ENCODE data around the gene SLCO4A1.

SLCO4A1 gene

GRCh38 chr20:62689861-62690260, 47.6 kb downstream of the SLCO4A1 start:
- DNase-seq: no peak

- no peak for DNase-seq
Measured at GRCh38 chr20:62690261-62690820, 48.0 kb downstream of the SLCO4A1 start.

- DNase-seq: no peak
Measured at GRCh38 chr20:62691487-62691886, 49.2 kb downstream of the SLCO4A1 start.

- DNase-seq: no peak
Measured at GRCh38 chr20:62692176-62692575, 49.9 kb downstream of the SLCO4A1 start.

GRCh38 chr20:62692801-62693523, 50.7 kb downstream of the SLCO4A1 start:
- DNase-seq: no peak

GRCh38 chr20:62693524-62693922, 51.2 kb downstream of the SLCO4A1 start:
- no peak for DNase-seq

GRCh38 chr20:62694106-62694505, 51.8 kb downstream of the SLCO4A1 start:
- no peak for DNase-seq

GRCh38 chr20:62694868-62695267, 52.6 kb downstream of the SLCO4A1 start:
- no peak for DNase-seq

GRCh38 chr20:62695448-62696414, 53.4 kb downstream of the SLCO4A1 start:
- no peak for DNase-seq

GRCh38 chr20:62696434-62696957, 54.2 kb downstream of the SLCO4A1 start:
- no peak for DNase-seq

GRCh38 chr20:62696989-62697388, 54.7 kb downstream of the SLCO4A1 start:
- DNase-seq: no peak

GRCh38 chr20:62697468-62697912, 55.2 kb downstream of the SLCO4A1 start:
- DNase-seq: no peak

- no peak for DNase-seq
Measured at GRCh38 chr20:62698231-62698630, 55.9 kb downstream of the SLCO4A1 start.

GRCh38 chr20:62699296-62699695, 57.0 kb downstream of the SLCO4A1 start:
- DNase-seq: no peak

GRCh38 chr20:62699741-62700140, 57.4 kb downstream of the SLCO4A1 start:
- DNase-seq: no peak

GRCh38 chr20:62700261-62700930, 58.1 kb downstream of the SLCO4A1 start:
- no peak for DNase-seq

- DNase-seq: no peak
Measured at GRCh38 chr20:62701161-62702012, 59.1 kb downstream of the SLCO4A1 start.

- no peak for DNase-seq
Measured at GRCh38 chr20:62702013-62702300, 59.7 kb downstream of the SLCO4A1 start.

- DNase-seq: peak; percentile 81
Measured at GRCh38 chr20:62702895-62703852, 60.9 kb downstream of the SLCO4A1 start.

GRCh38 chr20:62703853-62704228, 61.5 kb downstream of the SLCO4A1 start:
- no peak for DNase-seq
